Spleen (tissue), 7 donors: ENCODE measurements around the gene MYH15.

ENCODE experiments used
- POLR2A ChIP-seq, 3 donors: fragments of 450-650 bp; IDR thresholded peaks; one replicate each; pipeline ENCODE4 v1.5.1; 2017; ENCODE audit warnings: antibody characterized with exemption in 3 of 3, mild to moderate bottlenecking in 1 of 3
- TF ChIP-seq, protein P1 (sequence below), 11 experiments: fragments of 200-600 bp in 7 of 11; fragments of 450-650 bp in 4 of 11; sonication (generic) in 4 of 11; IDR thresholded peaks in 8 of 11; conservative IDR thresholded peaks in 3 of 11; 1 replicate in 7 of 11; 2 replicates in 4 of 11; pipeline versions ENCODE4 v1.4.0 to v1.8.0; 2016 to 2021; ENCODE audit warnings: antibody characterized with exemption in 11 of 11, inconsistent platforms in 4 of 11, mild to moderate bottlenecking in 1 of 11
- donor health status: DM: no; HTN: no; CAD: no; lungs with moderate emphysema.
- donor health status: DM: no; HTN: no; CAD: no.
- donor health status: DM: no; HTN: no; CAD: no.

DNA sequence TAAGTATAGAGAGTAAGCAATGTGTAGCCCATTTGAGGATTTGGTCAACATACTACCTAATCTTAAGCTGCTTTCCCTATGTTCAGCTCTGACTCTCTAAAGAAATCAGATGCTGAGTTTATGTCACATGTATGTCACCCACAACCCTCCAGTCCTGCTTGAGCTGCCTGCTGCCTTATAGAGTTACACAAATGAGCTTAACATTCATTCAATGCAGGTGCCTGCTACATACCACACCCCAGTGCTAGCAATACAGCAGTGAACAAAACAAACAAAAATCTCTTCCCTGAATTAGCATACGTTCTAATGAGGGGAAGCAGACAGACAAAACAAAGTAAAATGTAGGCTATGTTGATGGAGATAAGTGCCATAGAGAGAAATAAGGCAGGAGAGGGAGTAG, 121.0 kb downstream of the MYH15 start:
- TF ChIP-seq POLR2A (IDR thresholded peaks at IDR 0.05): no peak
- TF ChIP-seq, protein P1, sequence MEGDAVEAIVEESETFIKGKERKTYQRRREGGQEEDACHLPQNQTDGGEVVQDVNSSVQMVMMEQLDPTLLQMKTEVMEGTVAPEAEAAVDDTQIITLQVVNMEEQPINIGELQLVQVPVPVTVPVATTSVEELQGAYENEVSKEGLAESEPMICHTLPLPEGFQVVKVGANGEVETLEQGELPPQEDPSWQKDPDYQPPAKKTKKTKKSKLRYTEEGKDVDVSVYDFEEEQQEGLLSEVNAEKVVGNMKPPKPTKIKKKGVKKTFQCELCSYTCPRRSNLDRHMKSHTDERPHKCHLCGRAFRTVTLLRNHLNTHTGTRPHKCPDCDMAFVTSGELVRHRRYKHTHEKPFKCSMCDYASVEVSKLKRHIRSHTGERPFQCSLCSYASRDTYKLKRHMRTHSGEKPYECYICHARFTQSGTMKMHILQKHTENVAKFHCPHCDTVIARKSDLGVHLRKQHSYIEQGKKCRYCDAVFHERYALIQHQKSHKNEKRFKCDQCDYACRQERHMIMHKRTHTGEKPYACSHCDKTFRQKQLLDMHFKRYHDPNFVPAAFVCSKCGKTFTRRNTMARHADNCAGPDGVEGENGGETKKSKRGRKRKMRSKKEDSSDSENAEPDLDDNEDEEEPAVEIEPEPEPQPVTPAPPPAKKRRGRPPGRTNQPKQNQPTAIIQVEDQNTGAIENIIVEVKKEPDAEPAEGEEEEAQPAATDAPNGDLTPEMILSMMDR (IDR thresholded peaks at IDR 0.05 in 8 of 11, conservative IDR thresholded peaks at IDR 0.05 in 3 of 11): no peak
